ENCODE measurements around the gene MYBPC3.
A peak's percentile ranks its signal among the peaks of the same experiment; 100 is the strongest.

The MYBPC3 gene

GRCh38 chr11:47349521-47350095 lies 2.9 kb downstream of the MYBPC3 start:
- H3K27me3 ChIP-seq (replicated peaks; ENCODE audit: control insufficient read depth, insufficient read depth, low read length), result no peaks in the 10 kb centered on the region
- no peak for DNase-seq (ENCODE audit: extremely low read depth, insufficient read length)
- TF ChIP-seq CTCF (IDR thresholded peaks at IDR 0.05; ENCODE audit: insufficient read depth, low read length, poor library complexity, severe bottlenecking), result no peak
- H3K36me3 ChIP-seq (ENCODE audit: control insufficient read depth, insufficient read depth, low read length), result no peaks in the 10 kb centered on the region
- H3K4me3 ChIP-seq (replicated peaks; ENCODE audit: low read depth, low read length), result no peak overlapping the region

- no peaks in the 10 kb centered on the region for H3K27me3 ChIP-seq (replicated peaks; ENCODE audit: control insufficient read depth, insufficient read depth, low read length)
- no peaks in the 10 kb centered on the region for H3K36me3 ChIP-seq (ENCODE audit: control insufficient read depth, insufficient read depth, low read length)
- DNase-seq (ENCODE audit: extremely low read depth, insufficient read length), result no peak
- no peak overlapping the region for H3K4me3 ChIP-seq (replicated peaks; ENCODE audit: low read depth, low read length)
- peak; percentile 27 for TF ChIP-seq CTCF (IDR thresholded peaks at IDR 0.05; ENCODE audit: insufficient read depth, low read length, poor library complexity, severe bottlenecking)
Observed at GRCh38 chr11:47348859-47349258, 3.6 kb downstream of the MYBPC3 start.

GRCh38 chr11:47348131-47348802 lies 4.2 kb downstream of the MYBPC3 start:
- no peaks in the 10 kb centered on the region for H3K27me3 ChIP-seq (replicated peaks; ENCODE audit: control insufficient read depth, insufficient read depth, low read length)
- no peak for TF ChIP-seq CTCF (IDR thresholded peaks at IDR 0.05; ENCODE audit: insufficient read depth, low read length, poor library complexity, severe bottlenecking)
- DNase-seq (ENCODE audit: extremely low read depth, insufficient read length), result no peak
- no peaks in the 10 kb centered on the region for H3K36me3 ChIP-seq (ENCODE audit: control insufficient read depth, insufficient read depth, low read length)
- H3K4me3 ChIP-seq (replicated peaks; ENCODE audit: low read depth, low read length), result no peak overlapping the region

GRCh38 chr11:47347137-47347536 lies 5.4 kb downstream of the MYBPC3 start:
- no peak for DNase-seq (ENCODE audit: extremely low read depth, insufficient read length)
- Histone ChIP-seq H3K4me3 (replicated peaks; ENCODE audit: low read depth, low read length) (no peak overlapping the region), H3K27me3 (replicated peaks; ENCODE audit: control insufficient read depth, insufficient read depth, low read length) (no peaks in the 10 kb centered on the region), H3K36me3 (ENCODE audit: control insufficient read depth, insufficient read depth, low read length) (no peaks in the 10 kb centered on the region)
- no peak for TF ChIP-seq CTCF (IDR thresholded peaks at IDR 0.05; ENCODE audit: insufficient read depth, low read length, poor library complexity, severe bottlenecking)

- no peaks in the 10 kb centered on the region for H3K27me3 ChIP-seq (replicated peaks; ENCODE audit: control insufficient read depth, insufficient read depth, low read length)
- H3K36me3 ChIP-seq (ENCODE audit: control insufficient read depth, insufficient read depth, low read length), result no peaks in the 10 kb centered on the region
- TF ChIP-seq CTCF (IDR thresholded peaks at IDR 0.05; ENCODE audit: insufficient read depth, low read length, poor library complexity, severe bottlenecking), result no peak
- DNase-seq (ENCODE audit: extremely low read depth, insufficient read length), result no peak
- no peak overlapping the region for H3K4me3 ChIP-seq (replicated peaks; ENCODE audit: low read depth, low read length)
Observed at GRCh38 chr11:47345890-47346563, 6.5 kb downstream of the MYBPC3 start.
